Gastrocnemius medialis (tissue), 4 donors: ENCODE results near the gene EXD3. TPM values are rescaled to one million over a fixed set of nuclear protein-coding genes. Genes with fewer than 3 reads are reported as not detected.

ENCODE experiments used
- ATAC-seq, 2 donors: fragments of 150-250 bp; one replicate each; pipeline ENCODE4 v1.9.1; 2016
- DNase-seq, 2 donors: peaks; one replicate each; pipeline ENCODE4 v3.0.0-alpha.2; 2019
- H3K27ac ChIP-seq, 4 donors: fragments of 200-600 bp; sonication (generic); 1 replicate in 1 of 4; 2 replicates in 3 of 4; pipeline ENCODE4 v1.5.1; 2016 to 2018; ENCODE audit warnings: mild to moderate bottlenecking in 2 of 4, moderate library complexity in 1 of 4
- H3K27me3 ChIP-seq, 3 donors: fragments of 200-600 bp; sonication (generic) in 2 of 3; 1 replicate in 1 of 3; 2 replicates in 2 of 3; pipeline versions ENCODE4 v1.5.1 to v1.6.0; 2016 to 2019; ENCODE audit warnings: mild to moderate bottlenecking in 1 of 3, moderate library complexity in 1 of 3
- H3K36me3 ChIP-seq, 2 donors: fragments of 200-600 bp; sonication (generic) in 1 of 2; one replicate each; pipeline ENCODE4 v1.5.1; 2017 to 2018
- H3K4me1 ChIP-seq, 2 donors: fragments of 200-600 bp; sonication (generic) in 1 of 2; one replicate each; pipeline ENCODE4 v1.5.1; 2016 to 2017; ENCODE audit warnings: mild to moderate bottlenecking in 2 of 2
- H3K4me3 ChIP-seq, 4 donors: fragments of 200-600 bp; sonication (generic) in 3 of 4; 1 replicate in 1 of 4; 2 replicates in 3 of 4; pipeline ENCODE4 v1.5.1; 2016 to 2019; ENCODE audit warnings: mild to moderate bottlenecking in 2 of 4
- H3K9me3 ChIP-seq, 3 donors: fragments of 200-600 bp; sonication (generic) in 2 of 3; 1 replicate in 1 of 3; 2 replicates in 2 of 3; pipeline ENCODE4 v1.5.1; 2016 to 2019
- POLR2A ChIP-seq, 2 donors: fragments of 450-650 bp; IDR thresholded peaks; one replicate each; pipeline ENCODE4 v1.6.1; 2017; ENCODE audit warnings: antibody characterized with exemption in 2 of 2, mild to moderate bottlenecking in 2 of 2, moderate library complexity in 2 of 2
- in situ Hi-C, 4 donors: fragments of 200-750 bp; cut with MboI; loops; one replicate each; pipeline versions ENCODE4 v1.15.0 to v1.8.0; 2017; ENCODE audit warnings: low sequenced_read_pairs in 4 of 4
- intact Hi-C: fragments of 100-400 bp; cut with DNase I; formaldehyde crosslinking; loops from one replicate; pipeline ENCODE4 v1.15.1; 2023; ENCODE audit warnings: low total_unique reads
- total RNA-seq, 4 donors: library from RNA; depleted of rRNA; stranded (reverse); fragments of >200 nt; gene quantifications; one replicate each; pipeline versions ENCODE4 v1.1.0 to v1.2.3, GENCODE V29; 2016
- TF ChIP-seq, protein P1 (sequence below), 5 experiments: fragments of 450-650 bp in 3 of 5; fragments of 200-600 bp in 2 of 5; sonication (generic) in 2 of 5; IDR thresholded peaks in 4 of 5; conservative IDR thresholded peaks in 1 of 5; 1 replicate in 4 of 5; 2 replicates in 1 of 5; pipeline ENCODE4 v1.5.1; 2016 to 2019; ENCODE audit warnings: antibody characterized with exemption in 5 of 5, mild to moderate bottlenecking in 3 of 5, moderate library complexity in 3 of 5

Gene EXD3
- total RNA-seq, 4 donors from 2014 or later, result 4.8 to 12.5 (median 6.4) TPM

DNA sequence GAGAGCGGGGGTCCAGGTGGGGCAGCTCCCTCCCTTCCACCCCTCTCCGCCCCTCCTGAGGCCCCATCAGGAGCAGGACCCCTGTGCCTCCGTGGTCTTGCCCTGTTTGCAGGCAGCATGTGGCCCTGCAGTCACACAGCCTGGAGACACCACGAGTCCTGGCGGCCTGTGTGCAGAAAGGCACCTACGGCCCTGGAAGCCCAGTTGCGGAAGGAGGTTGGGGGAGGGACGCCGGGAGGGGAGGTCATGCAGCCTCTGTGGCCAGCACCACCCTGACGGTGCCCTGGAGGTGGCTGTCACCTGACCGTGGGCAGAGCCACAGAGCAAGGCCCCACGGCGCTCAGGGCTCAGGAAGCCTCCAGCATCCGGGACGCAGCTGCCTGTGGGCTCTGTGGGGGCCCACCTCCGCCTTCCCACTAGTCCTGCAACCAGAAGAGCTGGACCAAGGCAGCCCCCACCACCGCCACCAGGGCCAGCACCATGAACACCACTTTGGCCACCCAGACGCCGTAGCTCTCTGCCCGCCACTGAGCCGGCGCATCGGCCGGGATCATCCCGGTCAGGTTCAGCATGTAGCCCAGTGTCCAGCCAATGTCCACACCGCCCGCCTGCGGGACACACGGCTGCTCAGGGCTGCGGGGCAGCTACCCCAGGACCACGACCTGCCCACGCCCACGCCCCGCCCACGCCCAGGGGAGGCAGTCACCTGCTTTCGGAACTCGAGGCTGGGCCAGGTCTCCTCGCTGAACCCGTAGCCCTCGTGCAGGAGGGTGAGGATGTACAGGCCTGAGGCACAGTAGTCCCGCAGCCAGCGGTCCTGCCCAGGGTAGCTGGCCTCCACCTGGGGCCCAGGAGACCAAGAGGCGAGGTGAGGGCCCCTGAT lies 11.8 kb upstream of the EXD3 start:
- TF ChIP-seq POLR2A (IDR thresholded peaks at IDR 0.05), result no peak
- TF ChIP-seq, protein P1, sequence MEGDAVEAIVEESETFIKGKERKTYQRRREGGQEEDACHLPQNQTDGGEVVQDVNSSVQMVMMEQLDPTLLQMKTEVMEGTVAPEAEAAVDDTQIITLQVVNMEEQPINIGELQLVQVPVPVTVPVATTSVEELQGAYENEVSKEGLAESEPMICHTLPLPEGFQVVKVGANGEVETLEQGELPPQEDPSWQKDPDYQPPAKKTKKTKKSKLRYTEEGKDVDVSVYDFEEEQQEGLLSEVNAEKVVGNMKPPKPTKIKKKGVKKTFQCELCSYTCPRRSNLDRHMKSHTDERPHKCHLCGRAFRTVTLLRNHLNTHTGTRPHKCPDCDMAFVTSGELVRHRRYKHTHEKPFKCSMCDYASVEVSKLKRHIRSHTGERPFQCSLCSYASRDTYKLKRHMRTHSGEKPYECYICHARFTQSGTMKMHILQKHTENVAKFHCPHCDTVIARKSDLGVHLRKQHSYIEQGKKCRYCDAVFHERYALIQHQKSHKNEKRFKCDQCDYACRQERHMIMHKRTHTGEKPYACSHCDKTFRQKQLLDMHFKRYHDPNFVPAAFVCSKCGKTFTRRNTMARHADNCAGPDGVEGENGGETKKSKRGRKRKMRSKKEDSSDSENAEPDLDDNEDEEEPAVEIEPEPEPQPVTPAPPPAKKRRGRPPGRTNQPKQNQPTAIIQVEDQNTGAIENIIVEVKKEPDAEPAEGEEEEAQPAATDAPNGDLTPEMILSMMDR (IDR thresholded peaks at IDR 0.05 in 4 of 5, conservative IDR thresholded peaks at IDR 0.05 in 1 of 5), result no peak
- ATAC-seq (no peak), DNase-seq (no peak)
- Histone ChIP-seq H3K27ac (no peak overlapping the region), H3K9me3 (no peaks in the 10 kb centered on the region), H3K4me1 (peaks cover 0 to 8% of the 10 kb centered on the region in 2 donors), H3K36me3 (no peaks in the 10 kb centered on the region), H3K27me3 (peaks cover 18 to 24% (median 23%) of the 10 kb centered on the region in 3 donors), H3K4me3 (no peak overlapping the region)
- intact Hi-C loops (no loop called here), in situ Hi-C loops (no loop called here)

DNA sequence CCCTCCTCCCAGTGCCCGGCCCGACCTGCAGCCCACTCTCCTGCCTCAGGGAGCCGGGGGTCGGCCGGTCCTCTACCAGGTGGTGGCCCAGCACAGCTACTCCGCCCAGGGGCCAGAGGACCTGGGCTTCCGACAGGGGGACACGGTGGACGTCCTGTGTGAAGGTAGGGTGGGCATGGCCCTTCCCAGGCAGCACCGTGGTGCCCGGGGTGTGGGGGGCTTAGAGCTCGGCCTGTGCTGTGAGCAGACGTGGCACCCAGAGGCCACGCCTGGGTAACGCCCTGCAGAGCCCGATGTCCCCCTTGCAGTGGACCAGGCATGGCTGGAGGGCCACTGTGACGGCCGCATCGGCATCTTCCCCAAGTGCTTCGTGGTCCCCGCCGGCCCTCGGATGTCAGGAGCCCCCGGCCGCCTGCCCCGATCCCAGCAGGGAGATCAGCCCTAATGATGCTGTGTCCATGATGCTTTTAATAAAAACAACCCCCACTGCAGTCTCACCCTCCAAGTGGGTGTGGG lies 11.0 kb upstream of the EXD3 start:
- DNase-seq (no peak), ATAC-seq (no peak)
- H3K4me1 ChIP-seq, result peaks cover 0 to 8% of the 10 kb centered on the region in 2 donors
- TF ChIP-seq, protein P1 (IDR thresholded peaks at IDR 0.05 in 4 of 5, conservative IDR thresholded peaks at IDR 0.05 in 1 of 5), result no peak
- no peak for TF ChIP-seq POLR2A (IDR thresholded peaks at IDR 0.05)
- in situ Hi-C loops (no loop called here), intact Hi-C loops (no loop called here)
- peaks cover 11 to 19% (median 17%) of the 10 kb centered on the region in 3 donors for H3K27me3 ChIP-seq
- H3K27ac ChIP-seq, result no peak overlapping the region
- H3K9me3 ChIP-seq, result no peaks in the 10 kb centered on the region
- no peaks in the 10 kb centered on the region for H3K36me3 ChIP-seq
- H3K4me3 ChIP-seq, result no peak overlapping the region

DNA sequence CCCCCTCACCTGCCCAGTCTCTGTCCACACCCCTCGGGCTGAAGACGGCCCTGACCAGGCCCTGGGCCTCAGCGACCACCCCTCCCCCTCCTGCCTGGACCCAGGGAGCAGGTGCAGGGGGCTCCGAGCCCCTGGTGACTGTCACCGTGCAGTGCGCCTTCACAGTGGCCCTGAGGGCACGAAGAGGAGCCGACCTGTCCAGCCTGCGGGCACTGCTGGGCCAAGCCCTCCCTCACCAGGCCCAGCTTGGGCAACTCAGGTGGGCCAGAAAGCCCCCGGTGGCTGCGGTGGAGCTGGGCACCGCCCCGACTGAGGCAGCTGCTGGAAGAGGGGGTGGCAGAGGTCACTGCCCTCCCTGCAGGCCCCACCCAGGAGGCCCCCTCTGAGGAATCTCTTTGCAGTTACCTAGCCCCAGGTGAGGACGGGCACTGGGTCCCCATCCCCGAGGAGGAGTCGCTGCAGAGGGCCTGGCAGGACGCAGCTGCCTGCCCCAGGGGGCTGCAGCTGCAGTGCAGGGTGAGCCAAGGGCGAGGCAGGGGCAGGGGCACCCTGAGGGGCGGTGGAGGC lies 10.5 kb upstream of the EXD3 start:
- intact Hi-C loops, result no loop called here
- Histone ChIP-seq H3K36me3 (no peaks in the 10 kb centered on the region), H3K27me3 (peaks cover 11 to 15% (median 14%) of the 10 kb centered on the region in 3 donors), H3K4me1 (peaks cover 0 to 8% of the 10 kb centered on the region in 2 donors), H3K9me3 (no peaks in the 10 kb centered on the region), H3K4me3 (no peak overlapping the region), H3K27ac (no peak overlapping the region)
- no peak for ATAC-seq
- in situ Hi-C loops, result no loop called here
- no peak for DNase-seq
- no peak for TF ChIP-seq POLR2A (IDR thresholded peaks at IDR 0.05)
- TF ChIP-seq, protein P1 (IDR thresholded peaks at IDR 0.05 in 4 of 5, conservative IDR thresholded peaks at IDR 0.05 in 1 of 5), result no peak

DNA sequence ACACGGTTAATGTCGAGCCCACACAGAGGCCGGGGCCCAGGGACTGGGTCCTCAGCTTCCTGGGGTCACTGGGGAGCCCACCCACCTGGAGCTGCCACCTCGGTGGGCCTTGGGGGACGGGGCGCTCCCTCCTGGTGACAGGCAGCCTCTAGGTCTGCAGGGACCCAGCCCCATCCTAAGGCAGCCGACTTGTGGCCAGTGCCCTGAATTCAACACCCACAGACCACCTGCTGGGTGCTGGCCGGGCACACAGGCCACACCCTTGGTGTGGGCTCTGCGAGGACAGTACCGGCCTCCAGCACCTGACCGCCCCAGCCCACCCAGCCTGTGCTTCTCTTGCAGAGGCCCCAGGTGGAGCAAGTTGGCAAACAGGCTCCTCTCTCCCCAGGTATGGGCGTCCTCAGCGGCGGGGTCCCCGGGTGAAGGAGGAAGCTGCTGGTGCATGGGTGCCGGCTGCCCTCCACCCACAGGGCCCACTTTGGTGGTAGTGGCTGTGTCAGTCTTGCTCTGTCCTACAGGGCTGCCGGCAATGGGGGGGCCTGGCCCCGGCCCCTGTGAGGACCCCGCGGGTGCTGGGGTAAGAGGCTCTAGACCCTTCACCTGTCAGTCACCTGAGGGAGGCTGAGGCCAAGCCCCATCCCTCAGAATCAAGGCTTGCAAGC lies 9.9 kb upstream of the EXD3 start:
- peaks cover 8 to 12% (median 11%) of the 10 kb centered on the region in 3 donors for H3K27me3 ChIP-seq
- peaks cover 0 to 8% of the 10 kb centered on the region in 2 donors for H3K4me1 ChIP-seq
- H3K36me3 ChIP-seq, result no peaks in the 10 kb centered on the region
- H3K4me3 ChIP-seq, result no peak overlapping the region
- ATAC-seq (no peak), DNase-seq (no peak)
- no peak overlapping the region for H3K27ac ChIP-seq
- in situ Hi-C loops, result no loop called here
- intact Hi-C loops, result no loop called here
- no peak for TF ChIP-seq POLR2A (IDR thresholded peaks at IDR 0.05)
- TF ChIP-seq, protein P1 (IDR thresholded peaks at IDR 0.05 in 4 of 5, conservative IDR thresholded peaks at IDR 0.05 in 1 of 5), result no peak
- H3K9me3 ChIP-seq, result no peaks in the 10 kb centered on the region
